Epidermal melanocyte (primary cell): Measurements from ENCODE around the gene RXRB.
"Not testable (repeated sequence)": the region's sequence is repeated elsewhere in the genome, so short reads cannot be mapped to it uniquely, and the experiment has no call there.

ENCODE experiments used
- DNase-seq: peaks from one replicate; pipeline ENCODE4 v3.0.0; 2011; ENCODE audit warnings: low spot score; ENCODE audit not compliant: insufficient read length

The RXRB gene

DNA sequence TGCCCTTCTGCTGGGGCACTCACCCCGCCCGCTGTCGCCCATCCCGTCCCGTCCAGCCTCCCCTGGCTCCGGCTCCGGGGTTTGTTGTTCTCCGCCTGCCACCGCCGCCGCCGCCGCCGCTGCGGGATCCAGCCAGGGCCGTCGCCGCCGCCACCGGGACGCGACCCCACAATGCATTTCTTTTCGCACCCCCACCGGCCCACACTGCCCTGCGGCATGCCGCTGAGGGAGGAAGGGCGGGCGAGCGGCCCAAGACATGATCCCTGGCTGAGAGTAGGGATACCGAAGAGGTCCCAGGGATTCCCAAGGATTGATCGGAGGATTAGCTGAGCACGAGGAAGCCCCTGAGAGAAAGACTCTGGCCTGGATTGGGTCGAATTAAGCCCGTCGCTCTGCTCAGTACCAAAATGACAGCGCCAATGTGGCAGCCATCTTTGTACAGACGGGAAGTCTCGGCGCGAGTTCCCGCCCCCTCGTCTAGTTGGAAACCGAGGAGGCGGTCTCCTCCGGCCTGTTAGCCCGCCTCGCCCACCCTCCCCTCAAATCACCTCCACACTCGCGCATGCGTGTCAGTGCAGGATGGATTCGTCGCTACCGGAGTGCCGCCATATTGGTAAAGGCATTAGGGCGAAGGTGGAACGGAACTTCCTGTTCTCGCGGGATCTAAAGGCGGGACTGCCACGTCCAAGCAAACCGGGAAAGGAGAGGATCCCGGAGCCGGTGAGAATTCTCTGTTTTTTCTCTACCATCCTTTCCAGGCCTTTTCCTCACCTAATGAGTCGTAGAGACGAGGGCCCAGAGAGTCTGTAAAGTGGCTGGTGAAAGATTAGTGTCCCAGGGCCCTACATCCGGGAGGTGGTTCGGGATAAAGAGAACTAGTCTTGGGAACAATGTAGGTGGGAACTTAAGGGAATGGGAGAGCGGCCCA is at the start of gene RXRB, which contains the start of gene SLC39A7:
RXRB (minus strand) TSS at position 447 of the 928 bp plus-strand sequence; CDS start at position 258, 189 bp downstream.
SLC39A7 (plus strand) TSS at position 649 of the 928 bp plus-strand sequence. CDS start 379 bp downstream, outside the sequence.
- DNase-seq = peak; percentile 96

- DNase-seq = no peak
These were observed 49.5 kb upstream of the RXRB start for GRCh38 chr6:33249732-33250630.

- DNase-seq = peak; percentile 86
These were observed 48.7 kb upstream of the RXRB start for GRCh38 chr6:33248932-33249731.

DNA sequence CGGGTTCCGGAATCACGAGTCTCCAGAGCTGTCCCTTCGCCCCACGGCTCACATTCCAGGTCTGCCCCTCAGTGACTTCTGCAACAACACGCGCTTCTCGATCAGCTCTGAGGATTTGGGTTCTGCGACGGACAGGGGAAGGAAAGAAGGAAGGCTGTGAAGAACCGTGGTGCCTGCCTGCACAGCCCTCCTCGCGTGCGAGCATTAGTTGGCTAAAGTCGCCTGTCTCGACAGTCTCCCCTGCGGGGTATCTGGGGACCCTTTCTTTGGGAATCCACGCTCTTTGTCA is 48.1 kb upstream of the RXRB start:
- no peak for DNase-seq

GRCh38 chr6:33247977-33248642 is 47.6 kb upstream of the RXRB start:
- peak; percentile 59 for DNase-seq

DNA sequence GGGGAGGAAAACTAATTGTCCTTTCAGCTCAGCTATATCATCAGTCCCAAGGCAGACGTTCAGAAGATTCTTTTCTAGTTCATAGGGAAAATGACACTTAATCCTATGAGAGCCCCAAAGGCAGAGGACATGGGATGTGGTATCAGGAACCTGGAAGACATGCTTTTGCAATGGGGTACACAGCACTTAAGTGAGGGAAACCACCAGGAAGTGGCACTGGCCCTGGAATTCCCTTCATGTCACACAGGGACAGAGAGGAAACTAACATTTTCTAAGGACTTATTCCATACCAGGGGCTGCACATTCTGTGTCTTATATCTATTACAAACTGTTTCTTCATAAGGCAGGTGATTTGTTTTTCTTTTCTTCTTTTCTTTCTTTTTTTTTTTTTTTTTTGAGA is 43.0 kb upstream of the RXRB start:
- DNase-seq = no peak

DNA sequence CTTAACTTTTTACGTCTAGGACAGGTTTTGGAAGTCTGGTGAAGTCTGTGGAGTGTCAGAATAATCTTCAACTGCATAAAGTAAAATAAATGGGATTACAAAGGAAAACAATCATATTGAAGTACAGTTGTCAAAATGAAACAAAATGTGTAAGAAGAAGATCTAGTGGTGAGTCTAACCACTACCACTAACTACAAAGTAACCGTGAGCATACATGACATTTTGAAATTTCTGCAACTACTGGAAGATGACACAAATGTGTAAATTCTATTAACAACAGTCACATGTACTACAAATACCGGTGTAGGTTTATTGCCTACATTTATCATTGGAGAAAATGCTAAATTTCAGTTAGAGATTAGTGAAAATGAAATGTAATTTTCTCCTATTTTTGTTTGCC is 41.5 kb upstream of the RXRB start:
- no peak for DNase-seq

- no peak for DNase-seq
These were observed 37.3 kb upstream of the RXRB start for GRCh38 chr6:33237741-33238140.

- no peak for DNase-seq
These were observed 36.4 kb upstream of the RXRB start for GRCh38 chr6:33236852-33237251.

- DNase-seq = no peak
These were observed 35.9 kb upstream of the RXRB start for GRCh38 chr6:33236328-33236727.

- DNase-seq = no peak
These were observed 34.8 kb upstream of the RXRB start for GRCh38 chr6:33235221-33235634.

GRCh38 chr6:33226503-33227120 is 26.1 kb upstream of the RXRB start:
- DNase-seq = not testable (repeated sequence)

- DNase-seq = no peak
These were observed 17.2 kb upstream of the RXRB start for GRCh38 chr6:33217681-33218080.

GRCh38 chr6:33217246-33217645 is 16.8 kb upstream of the RXRB start:
- DNase-seq = no peak

DNA sequence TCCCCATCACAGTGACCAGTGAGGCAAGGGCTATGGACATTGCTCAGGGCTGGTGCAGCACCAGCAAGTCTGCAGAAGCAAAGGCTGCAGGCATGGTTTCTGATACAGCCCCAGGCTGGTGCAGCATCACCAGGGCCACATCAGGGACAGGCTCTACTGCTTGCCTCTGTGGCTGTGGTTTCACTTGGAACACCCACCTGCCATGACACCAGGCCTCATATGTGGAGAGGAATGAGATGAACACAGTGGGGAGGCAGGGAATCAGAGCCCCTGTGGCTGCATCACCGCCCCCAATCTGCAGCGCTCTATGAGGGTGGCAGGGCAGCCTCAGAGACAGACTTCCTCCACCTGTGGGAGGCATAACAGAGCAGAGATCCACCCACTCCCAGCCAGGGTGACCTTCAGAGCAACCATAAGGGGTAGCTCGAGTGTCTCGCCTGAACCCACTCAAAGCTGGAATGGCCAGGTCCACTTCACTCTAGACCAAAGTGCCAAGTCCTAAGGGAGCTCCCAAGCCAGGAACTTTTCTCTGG is 15.7 kb upstream of the RXRB start:
- DNase-seq = no peak

GRCh38 chr6:33215271-33216116 is 15.0 kb upstream of the RXRB start:
- no peak for DNase-seq

- no peak for DNase-seq
These were observed 13.5 kb upstream of the RXRB start for GRCh38 chr6:33213989-33214335.

DNA sequence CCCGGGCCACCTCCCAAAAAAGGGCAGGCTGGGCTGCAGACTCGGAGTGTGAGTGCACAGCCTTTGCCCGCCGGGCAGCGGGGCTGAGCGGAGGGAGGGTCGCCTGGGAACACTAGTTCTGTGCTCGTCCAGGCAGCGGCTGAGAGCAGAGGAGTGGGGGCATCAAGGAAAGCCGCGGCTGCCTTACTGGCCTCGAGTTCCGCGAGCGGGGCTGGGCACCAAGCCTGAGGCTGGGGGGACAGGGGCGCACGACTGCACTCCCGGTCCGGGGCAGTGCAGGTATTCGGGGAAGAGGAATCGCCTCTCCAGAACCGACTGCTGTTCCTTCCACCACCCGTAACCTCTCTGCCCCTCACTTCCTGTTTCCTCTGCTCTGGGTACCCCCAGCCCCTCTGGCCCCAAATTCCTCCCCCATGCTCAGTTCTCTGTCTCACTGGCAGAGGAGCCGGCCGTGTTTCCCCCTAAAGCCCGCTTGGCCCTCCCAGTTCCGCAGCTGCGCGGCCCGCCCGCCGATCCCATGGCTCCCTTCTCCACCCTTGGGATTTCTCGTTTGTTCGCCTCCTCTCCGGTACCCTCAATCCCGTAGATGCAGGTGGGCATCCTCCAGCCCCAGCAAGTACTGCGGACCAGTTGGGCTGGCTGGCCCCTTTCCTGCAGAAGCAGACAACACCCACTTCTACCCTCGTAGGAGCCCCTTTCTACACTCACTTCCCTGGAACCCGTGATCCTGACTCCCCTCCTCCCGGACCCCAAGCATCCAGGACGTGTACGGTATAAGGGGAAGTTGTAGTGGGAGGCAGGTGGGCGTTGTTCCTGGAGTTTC is 12.9 kb upstream of the RXRB start:
- DNase-seq = peak; percentile 36

GRCh38 chr6:33212857-33213165 is 12.3 kb upstream of the RXRB start:
- DNase-seq = no peak
